G401 (cell line): ENCODE results near the gene TMIGD1. TPM values are rescaled to one million over a fixed set of nuclear protein-coding genes. Genes with fewer than 3 reads are reported as not detected.
"Not testable (repeated sequence)": the region's sequence is repeated elsewhere in the genome, so short reads cannot be mapped to it uniquely, and the experiment has no call there.

ENCODE experiments used
- DNase-seq: peaks from one replicate; pipeline ENCODE4 v3.0.0-alpha.2; 2015; ENCODE audit warnings: low spot score
- in situ Hi-C: cut with HindIII; loops from 2 replicates; pipeline ENCODE4 v1.10.0; 2016; ENCODE audit warnings: low sequenced_read_pairs, mixed read lengths
- total RNA-seq: library from RNA; depleted of rRNA; stranded (reverse); fragments of >200 nt; shearing (Covaris generic); gene quantifications from 2 replicates; pipeline ENCODE4 v1.2.3, GENCODE V29; 2014

Gene TMIGD1
- total RNA-seq, 1 experiment from 2014 or later: not detected

DNA sequence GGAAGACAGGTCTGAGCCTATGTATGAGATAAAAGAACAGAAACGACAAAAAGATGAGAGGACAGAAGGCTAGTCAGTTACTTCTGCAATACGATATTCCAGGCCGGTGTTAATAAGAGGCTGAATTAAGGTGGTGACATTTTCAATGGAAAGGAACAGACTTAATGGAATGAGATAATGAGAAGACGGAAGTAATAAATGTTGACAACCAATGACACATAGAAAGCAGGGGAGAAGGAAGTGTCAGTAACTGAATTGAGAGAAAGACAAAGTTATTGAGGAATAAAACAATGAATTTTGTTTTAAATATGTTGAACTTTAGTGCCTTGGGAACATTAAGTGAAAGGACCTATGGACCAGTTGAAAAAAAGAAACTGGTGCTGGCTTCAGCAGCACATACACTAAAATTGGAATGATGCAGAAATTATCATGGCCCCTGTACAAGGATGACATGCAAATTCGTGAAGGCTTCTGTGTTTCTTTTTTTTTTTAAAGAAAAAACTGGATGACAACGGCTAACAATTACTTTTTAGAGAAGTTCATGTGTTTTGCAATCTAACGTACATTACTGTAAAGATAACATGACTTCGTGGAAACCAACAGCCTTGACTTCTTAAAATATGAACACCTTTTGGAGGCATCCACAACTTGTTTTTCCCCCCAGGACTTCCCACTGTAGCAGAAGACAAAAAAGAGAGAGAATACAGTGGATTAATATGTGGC is 26.4 kb upstream of the TMIGD1 start:
- in situ Hi-C loops: no loop called here
- DNase-seq: no peak

DNA sequence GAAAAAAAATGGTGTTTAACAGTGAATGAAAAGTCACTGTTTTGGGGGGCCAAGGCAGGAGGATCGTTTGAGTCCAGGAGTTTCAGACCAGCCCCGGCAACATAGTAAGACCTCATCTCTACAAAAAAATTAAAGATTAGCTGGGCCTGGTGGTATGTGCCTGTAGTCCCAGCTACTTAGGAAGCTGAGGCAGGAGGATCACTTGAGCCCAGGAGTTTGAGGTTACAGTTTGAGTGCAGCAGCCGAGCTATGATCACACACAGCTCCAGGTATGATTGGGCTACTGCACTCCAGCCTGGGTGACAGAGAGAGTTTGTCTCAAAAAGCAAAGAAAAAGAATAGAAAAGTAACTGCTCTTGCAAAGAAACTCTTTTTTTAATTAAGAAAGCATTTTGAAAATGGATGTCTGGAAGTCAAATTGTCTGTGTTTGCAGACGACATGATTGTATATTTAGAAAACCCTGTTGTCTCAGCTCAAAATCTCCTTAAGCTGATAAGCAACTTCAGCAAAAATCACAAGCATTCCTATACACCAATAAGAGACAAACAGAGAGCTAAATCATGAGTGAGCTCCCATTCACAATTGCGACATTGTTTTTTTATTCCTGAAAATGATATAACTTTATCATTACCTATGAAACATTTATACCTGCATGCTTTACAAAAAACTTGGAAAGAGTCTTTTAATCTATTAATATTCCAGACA is 24.4 kb upstream of the TMIGD1 start:
- in situ Hi-C loops: no loop called here
- no peak for DNase-seq

DNA sequence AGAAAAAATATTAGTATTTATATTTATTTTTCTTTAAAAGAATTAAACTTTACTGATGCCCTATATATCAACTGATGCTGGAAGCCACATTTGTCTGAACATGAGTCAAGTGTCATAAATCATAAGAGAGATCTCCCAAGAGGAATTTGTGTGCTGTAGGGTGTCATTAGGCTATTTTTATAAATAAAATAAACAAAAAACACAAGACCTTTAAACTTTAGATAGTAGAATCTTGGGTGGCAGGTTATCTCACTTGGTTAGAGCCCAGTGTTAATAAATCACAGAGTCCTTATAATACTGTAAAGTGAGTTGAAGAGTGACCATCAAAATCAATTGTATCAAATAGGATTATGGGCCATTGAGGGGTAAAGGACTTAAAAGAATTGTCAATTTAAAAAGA is 23.6 kb upstream of the TMIGD1 start:
- in situ Hi-C loops: no loop called here
- no peak for DNase-seq

DNA sequence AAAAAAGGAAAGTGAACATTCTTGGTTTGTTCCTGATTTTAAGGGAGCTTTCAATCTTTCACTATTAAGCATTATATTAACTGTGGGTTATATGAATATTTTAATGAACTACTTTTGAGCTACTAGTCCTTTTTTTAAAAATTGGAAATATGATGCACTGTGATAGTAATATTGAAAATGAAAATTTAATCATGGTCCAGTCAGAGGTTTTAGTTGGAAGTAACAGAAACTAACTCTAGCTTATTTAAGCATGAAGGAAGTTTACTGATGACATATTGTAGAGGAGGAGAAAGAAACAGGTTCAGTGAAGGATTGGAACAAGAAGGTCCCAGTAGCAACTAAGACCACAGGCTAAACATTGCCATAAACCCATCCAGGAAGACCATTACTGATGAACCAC is 20.8 kb upstream of the TMIGD1 start:
- no peak for DNase-seq
- in situ Hi-C loops: no loop called here

DNA sequence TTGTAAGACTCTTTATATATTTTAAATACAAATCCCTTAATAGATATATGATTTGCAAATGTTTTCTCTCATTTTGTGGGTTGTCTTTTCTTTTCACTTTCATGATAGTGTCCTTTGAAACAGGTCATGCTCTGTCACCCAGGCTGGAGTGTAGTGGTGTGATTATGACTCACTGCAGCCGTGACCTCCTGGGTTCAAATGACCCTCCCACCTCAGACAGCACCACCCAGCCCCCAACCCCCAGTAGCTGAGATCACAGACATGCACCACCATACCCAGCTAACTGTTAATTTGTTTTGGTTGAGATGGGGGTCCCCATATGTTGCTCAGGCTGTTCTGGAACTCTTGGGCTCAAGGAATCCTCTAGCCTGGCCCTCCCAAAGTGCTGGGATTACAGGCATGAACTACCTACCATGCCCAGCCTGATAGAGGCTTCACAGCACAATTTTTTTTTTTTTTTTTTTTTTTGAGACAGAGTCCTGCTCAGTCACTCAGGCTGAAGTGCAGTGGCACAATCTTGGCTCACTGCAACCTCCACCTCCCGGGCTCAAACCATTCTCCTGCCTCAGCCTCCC is 18.5 kb upstream of the TMIGD1 start:
- no peak for DNase-seq
- in situ Hi-C loops: no loop called here

DNA sequence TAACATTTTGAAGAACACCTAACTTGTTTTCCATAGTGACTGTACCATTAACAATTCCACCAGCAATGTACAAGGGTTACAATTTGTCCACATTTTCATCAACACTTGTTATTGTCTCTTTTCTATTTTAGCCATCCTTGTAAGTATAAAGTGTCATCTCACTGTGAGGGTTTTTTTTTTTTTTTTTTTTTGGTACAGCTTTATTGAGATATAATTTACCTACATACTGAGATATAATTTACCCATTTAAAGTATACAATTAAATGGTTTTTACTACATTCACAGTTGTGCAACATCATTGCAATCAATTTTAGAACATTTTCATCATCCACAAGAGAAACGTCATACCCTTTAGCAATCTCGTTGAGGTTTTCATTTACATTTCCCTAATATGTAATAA is 17.9 kb upstream of the TMIGD1 start:
- in situ Hi-C loops: no loop called here
- DNase-seq: no peak

DNA sequence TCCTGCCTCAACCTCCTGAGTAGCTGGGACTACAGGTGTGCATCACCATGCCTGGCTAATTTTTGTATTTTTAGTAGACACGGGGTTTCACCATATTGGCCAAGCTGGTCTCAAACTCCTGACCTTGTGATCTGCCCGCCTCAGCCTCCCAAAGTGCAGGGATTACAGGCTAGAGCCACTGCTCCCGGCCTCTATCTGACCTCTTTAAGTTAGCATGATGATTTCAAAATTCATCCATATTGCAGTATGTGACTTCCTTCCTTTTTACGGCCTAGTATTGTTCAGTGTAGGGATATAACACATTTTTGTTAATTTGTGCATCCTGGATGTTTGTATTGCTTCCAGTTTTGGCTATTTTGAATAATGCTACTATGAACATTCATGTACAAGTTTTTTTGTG is 17.4 kb upstream of the TMIGD1 start:
- in situ Hi-C loops: not testable (repeated sequence)

DNA sequence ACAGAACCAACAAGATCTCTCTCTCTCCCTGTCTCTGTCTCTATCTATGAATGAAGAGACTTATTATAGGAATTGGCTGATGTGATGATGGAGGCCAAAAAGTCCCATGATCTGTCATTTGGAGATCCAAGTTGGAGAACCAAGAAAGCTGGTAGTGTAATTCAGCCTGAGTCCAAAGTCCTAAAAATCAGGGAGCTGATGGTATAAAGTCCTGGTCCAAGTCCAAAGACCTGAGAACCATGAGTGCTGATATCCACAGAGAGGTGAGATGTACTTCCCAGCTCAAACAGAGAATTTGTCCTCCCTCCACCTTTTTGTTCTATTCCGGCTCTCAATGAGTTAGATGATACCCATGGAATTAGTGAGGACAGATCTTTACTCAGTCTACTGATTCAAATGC is 15.4 kb upstream of the TMIGD1 start:
- in situ Hi-C loops: no loop called here
- DNase-seq: no peak

More for the DNA sequence above, 17.4 kb upstream of the TMIGD1 start:
- DNase-seq: not testable (repeated sequence)

DNA sequence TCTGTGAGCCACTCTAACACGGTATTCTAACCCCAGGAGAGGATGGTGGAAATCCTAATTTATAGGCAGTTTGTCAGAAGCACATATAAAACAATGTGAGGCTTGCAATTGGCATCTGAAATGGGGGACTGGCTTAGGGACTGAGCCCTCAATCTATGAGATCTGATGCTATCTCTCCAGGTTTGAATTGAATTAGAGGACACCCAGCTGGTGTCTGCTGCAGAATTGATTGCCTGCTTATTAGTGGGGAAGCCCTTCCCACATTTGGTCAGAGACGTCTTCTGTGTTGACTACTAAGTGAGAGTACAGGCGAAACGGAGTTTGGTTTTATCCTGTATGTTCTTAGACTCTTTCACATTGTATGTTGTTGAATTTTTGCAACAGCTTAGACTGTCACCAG is 13.6 kb upstream of the TMIGD1 start:
- in situ Hi-C loops: no loop called here
- no peak for DNase-seq

DNA sequence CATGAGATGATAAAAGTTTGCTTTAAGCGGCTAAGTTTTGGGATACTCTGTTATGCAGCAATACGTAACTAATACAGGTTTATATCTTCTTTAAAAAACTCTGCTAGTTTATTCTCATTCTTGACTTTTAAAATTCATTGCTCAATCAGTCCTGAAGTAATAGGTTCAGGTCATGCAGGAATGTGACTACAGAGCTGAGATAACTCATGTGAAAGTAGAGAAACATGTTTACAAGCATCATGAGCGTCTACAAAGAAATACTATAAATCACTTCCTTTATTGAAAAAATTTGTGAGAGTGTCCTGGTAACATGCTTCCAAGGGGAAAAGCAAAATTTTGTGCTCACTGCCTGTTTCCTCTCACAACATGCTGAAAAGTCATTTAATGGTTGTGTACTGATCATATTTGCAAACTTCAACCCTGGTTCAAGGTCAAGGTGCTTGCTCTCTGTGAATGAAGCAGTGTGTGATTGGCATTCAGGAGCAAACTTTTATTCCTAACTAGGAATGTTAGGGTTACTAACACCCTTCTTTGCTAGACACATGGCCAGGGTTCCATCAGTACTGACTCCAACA is 12.5 kb upstream of the TMIGD1 start:
- in situ Hi-C loops: no loop called here
- no peak for DNase-seq

DNA sequence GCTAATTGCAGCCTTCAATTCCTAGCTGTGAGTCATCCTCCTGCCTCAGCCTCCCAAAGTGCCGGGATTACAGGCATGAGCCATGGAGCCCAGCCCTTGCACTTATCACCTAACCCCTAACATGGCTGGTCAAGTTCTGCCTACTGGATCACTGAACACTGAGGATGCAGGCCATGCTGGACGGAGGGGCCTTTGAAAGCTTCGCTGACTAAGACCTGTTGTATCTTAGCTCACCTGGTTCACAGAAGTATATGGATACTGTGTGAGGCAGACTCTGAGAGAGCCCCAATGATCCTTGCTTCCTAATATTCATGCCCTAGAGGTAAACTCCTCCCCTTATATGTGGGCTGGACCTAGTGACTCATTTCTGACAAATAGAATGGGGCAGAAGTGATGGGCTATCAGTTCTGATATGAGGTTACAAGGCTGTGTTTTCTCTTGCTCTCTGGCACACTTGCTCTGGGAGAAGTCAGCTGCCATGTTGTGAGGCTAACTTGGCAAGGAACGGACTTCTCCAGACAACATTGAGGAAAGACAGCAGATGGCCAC is 11.7 kb upstream of the TMIGD1 start:
- DNase-seq: peak; percentile 18
- in situ Hi-C loops: no loop called here

DNA sequence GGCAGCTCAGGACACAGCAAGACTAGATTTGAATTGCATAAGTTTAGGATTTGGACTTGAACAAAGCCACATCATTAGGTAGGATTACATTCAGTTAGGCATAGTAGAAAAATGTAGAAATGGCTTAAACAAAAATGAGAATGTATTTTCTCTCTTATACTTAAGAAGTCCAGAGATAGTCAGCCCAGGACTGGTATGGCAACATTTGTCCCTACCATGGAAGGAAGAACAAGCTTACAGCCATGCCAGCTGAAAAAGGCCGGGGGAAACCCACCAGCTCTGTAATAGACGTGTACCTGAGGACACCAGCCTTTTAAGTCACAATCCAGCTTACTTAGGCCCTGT is 11.2 kb upstream of the TMIGD1 start:
- no peak for DNase-seq
- in situ Hi-C loops: no loop called here

DNA sequence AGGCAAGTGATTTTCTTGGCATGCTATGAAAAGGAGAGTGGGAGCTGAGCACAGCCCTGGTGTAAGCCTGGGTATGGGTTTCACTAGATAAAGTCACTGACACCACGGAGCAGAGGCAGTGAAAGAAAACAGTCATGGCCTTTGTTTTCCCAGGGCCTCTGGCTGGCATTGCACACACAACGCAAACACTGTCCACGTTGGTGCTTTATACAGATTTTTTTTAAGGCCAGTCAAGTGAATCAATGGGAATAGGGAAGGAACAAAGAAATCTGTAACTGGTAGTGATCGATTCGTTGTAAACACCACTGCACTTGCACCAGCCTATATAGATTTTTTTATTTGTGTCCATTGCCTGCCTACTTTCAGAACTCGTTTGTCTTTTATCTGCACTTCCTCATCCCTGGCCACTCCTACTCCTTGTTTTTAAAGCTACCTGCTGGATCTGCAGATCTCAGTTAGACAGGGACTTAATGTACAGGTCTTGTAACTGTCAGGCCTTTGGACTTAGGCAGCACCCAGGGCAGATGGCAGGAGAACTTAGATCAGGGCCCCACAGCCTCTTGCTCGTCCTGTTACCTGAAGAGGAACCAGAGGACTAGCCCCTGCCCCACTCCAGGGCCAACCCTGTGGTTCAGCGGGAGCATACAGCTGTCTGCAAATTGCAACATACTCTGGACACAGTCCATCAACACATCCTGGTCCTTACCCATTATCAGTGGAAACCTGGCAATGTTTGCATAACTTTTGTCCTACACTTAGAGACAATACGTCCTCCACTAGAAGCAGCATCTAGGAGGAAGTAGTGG is 10.6 kb upstream of the TMIGD1 start:
- in situ Hi-C loops: no loop called here
- no peak for DNase-seq

DNA sequence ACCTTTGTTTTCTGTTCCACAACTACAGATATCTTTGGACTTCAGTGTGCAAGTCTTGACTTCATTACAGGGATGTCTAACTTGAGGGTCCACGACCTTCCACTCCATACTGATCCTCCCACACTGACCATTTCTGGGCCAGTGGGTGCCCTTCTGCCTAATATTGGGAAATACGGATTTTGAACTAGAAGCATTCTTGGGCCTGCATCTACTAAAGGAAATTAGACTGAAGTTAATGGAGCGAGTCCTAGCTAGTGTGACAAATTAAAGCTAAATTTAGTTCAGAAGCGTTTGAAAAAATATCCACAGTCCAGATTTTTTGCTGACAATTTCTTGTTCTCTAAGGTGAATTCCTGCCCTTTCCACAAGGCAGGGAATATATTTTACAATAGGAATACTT is 9.9 kb upstream of the TMIGD1 start:
- no peak for DNase-seq
- in situ Hi-C loops: no loop called here

DNA sequence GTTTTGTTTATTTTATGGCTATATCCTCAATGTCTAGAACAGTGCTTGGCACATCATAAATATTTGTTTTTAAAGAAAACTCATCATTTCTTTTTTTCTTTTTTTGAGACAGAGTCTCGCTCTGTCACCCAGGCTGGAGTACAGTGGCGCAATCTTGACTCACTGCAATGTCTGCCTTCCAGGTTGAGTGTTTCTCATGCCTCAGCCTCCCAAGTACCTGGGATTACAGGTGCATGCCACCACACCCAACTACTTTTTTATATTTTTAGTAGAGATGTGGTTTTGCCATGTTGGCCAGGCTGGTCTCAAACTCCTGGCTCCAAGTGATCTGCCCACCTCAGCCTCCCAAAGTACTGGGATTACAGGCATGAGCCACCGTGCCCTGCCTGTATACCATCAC is 9.4 kb upstream of the TMIGD1 start:
- in situ Hi-C loops, DNase-seq: not testable (repeated sequence)

DNA sequence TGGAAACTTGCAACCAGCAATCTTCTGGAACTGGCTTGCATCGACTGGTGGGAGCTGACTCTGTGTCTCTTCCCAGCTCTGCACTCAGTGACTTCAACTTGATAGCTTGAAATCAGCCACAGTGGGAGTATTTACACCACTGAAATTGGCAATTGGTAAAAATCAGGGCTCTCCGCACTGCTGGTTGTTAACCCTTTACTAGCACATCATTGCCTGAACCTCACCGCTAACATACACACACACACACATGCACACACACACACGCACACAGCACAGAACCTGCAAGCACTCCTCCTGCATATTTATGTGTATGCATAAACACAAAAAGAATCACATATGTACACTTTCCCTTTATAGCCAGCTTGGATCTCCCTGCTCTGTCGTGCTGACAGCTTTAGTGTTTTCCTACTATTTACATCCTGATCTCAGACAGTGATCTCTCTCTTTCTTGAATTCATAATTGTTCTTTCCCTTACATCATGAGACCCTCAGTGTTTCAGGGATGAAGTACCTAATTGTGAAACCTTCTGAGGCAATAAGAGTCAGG is 7.9 kb upstream of the TMIGD1 start:
- DNase-seq: no peak
- in situ Hi-C loops: no loop called here

DNA sequence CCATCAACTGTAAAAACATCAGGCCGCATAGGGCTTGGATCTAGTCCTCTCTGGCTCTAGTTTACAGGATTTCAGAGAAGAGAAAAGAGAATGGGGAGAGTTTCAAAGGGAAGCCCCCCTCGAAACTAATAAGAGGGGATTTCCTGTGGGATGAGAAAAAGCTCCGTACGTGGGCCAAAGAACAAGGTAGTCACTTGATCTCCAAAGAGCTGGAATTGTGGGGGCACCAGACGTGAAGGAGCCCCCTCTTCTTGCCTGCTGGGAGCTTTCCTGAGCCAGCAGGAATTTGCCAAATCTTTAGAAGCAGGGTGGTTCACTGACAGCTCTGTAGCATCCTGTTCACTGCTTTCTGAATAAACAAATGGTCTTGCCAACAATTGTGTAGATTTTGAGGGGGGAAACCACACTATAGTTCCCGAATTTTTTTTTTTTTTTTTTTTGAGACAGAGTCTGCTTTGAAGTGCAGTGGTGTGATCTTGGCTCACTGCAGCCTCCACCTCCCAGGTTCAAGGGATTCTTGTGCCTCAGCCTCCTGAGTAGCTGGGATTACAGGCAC is 7.0 kb upstream of the TMIGD1 start:
- in situ Hi-C loops: no loop called here
- DNase-seq: no peak

DNA sequence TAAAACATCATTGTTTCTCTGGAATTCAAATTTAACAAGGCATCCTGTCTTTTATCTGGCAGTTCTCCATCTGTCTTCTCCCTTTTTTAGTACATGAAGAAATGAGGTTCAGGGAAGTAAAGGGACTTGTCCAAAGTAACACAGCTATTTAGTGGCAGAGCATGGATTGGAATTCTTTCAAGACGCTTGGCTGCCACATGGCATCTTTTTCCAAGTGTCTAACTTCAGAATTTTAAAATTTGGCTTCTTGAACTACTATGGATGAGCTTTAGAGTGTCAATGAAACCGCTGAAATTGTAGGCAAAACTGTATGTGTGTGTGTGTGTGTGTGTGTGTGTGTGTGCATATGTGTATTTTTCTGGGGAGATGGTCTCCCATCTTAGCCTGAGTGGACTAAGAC is 5.2 kb upstream of the TMIGD1 start:
- DNase-seq: no peak
- in situ Hi-C loops: no loop called here
